ENCODE measurements around the gene PTPRN2.
"Not testable (repeated sequence)": the region's sequence is repeated elsewhere in the genome, so short reads cannot be mapped to it uniquely, and the experiment has no call there.

Gene PTPRN2

DNA sequence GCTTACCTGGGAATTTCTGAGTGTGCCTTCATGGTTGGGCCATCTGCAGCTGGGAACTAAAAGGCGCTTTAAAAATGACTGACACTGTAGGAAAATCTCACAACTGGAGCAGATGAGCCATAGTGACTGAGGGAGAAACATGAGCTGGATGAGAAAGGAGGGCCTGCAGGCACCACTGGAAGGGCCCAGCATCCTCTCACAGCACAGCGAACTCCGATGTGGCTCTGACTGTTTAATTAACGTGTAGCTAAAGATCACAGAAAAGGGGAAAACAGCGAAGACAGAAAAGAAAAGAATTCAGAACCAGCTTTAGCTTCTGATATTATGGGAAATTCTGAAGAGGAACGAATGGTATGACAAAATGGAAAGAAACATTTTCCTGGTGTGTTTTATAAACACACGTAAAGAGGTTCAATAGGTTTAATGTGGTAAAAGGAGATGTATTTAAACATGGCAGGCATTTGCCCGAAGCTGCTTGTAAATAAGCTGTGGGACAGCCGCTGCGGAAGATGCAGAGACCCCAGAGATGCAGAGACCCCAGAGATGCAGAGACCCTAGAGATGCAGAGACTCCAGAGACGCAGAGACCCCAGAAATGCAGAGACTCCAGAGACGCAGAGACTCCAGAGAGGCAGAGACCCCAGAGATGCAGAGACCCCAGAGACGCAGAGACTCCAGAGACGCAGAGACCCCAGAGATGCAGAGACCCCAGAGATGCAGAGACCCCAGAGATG, 534.3 kb downstream of the PTPRN2 start:
- no peak for DNase-seq

DNA sequence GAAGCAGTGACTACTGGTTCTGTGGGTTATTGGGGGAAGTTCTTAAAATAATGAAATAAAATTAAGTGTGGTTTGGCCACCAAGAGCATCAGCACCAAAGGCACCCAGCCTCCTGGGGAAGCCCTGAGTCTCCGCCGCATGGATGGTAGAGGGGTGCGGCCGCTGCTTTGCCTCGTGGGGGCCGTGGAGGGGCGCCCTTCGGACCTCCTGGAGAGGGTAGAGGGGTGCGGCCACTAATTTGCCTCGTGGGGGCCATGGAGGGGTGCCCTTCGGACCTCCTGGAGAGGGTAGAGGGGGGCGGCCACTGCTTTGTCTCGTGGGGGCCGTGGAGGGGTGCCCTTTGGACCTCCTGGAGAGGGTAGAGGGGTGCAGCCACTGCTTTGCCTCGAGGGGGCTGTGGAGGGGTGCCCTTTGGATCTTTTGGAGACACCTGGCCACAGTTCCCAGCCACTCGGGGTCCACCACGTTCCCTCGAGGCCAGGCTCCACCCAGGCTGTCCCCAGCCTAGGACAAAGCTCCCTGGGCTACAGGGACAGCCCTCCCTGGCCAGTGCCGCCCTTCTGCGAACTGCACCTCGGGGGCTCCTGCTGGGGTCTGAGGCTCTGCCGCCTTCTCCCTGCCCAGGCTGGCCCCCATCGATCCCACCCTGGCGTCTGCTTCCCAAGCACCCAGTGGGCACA, 535.1 kb downstream of the PTPRN2 start:
- no peak for DNase-seq

DNA sequence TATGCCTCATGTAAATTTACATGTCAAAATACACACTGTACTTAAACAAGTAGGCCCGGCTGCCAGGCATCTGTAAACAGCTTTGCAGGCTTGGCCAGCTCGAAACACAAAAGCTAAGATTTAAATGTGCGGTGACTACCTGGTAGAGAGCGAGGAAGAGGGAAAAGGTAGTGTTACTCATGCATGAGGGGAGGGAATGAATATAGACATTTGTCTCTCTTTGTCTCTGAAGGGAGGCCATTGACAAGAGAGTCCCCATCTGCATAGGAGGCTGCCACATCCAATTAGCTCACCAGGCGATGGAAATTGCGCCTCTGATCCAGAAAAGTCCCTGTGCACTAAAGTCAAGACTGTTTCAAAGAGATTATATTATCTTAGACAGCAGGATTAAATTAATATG, 535.8 kb downstream of the PTPRN2 start:
- DNase-seq: no peak

DNA sequence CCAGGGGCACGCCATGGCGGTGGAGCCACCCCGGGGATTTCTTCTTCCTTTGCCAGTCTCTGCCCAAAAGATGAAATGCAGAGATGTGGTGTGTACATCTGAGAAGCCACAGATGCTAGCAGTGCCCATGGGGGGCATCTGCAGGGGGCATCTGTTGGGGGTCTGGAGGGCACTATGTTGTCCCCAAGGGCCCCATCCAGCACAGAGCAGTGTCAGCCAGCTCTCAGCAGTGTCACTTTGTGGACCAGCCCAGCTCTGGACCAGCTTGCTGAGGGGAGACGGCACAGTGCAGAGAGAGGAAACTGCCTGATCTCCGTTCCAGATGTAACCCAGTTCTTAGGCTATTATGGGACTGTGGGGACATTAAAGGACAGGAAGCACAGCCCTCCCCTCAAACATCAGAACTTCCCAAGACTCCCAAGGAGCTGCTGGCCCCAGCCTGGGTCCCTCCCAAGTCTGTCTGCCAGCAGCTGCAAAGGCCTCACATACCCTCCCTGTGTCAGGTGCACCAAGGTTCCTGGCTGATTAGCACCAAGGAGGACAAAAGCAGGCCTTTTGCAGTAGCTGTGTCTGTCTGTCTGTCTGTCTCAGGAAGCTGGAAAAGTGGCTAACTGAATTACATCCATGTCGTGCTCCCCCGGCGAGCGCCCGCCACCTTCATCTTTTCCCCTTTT, 536.5 kb downstream of the PTPRN2 start:
- DNase-seq: no peak

DNA sequence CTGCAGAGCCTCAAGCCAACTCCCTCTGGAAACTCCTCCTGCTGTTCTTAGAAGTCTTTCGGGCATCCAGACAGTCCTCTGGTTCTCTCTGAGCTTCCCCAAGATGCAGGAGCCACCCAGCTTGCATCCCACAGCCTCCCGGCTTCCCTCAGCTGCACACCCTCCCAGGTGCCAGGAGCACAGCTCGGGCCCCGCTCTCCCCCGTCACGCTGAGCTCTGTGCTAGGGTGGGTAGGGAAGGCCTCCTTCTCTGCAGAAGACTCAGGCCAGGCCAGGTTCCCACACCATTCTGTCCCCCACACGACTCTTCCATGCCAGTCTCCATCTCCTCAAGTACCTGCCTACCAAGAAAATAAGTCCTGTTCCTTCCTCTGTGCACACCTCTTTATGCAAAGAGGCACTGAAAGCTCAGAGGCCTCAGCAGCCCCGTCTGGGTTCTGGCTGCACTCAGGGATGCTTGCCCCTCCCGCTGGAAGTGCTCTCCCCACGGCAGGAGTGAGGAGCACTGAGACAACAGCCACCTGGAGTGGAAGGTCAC, 537.1 kb downstream of the PTPRN2 start:
- DNase-seq: no peak

DNA sequence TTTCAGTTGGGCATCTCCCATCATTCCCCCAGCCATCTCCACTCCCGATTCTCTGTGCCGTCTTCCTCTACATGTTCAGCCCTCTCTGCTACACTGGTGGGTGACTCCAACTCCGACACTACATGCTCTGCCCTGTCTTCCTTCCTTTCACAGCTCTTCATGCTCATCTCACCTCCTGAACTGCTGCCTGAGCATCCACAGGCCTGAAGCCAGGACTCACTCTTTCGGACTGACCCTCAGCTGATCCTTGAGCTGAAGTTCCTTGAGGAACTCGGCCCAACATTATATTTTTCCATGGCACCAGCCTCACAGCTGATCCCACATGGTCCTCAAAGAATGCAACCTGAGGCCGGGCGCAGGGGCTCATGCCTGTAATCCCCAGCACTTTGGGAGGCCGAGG, 538.4 kb downstream of the PTPRN2 start:
- no peak for DNase-seq

DNA sequence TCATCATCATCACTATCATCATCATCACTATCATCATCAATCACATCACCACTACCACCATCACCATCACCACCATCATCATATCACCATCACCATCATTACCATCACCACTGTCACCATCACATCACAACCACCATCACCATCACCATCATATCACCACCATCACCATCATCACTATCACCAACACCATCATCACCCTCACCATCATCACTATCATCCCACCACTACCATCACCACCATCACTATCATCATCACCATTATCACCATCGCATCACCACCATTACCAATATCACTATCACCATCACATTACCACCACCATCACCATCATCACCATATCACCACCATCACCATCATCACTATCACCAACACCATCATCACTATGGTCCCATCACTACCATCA, 539.1 kb downstream of the PTPRN2 start:
- no peak for DNase-seq

DNA sequence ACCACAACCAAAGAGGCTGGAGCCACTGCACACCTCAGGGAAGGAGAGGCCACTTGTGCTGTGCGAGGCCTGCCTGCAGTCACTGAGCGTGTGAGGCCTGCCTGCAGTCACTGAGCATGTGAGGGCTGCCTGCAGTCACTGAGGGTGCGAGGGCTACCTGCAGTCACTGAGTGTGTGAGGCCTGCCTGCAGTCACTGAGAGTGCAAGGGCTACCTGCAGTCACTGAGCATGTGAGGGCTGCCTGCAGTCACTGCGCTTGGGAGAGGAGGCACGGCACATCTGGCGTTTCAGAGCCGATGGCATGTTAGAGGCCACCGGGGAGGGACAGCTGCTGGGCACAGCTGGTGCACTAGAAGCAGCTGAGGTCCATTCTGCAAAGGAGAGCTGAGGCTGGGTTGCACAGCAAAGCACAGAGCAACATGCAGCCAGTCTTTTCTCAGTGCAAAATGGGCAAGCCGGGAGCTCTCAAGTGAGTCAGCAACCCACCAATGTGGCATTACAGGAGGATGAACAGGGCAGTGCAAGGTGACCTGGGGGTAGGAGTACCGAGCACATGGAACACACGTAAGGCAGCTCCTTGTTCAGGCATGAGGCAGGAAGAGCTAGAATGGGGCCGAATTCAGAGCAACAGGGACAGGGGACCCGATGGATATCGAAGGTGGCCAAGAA, 540.1 kb downstream of the PTPRN2 start:
- no peak for DNase-seq

DNA sequence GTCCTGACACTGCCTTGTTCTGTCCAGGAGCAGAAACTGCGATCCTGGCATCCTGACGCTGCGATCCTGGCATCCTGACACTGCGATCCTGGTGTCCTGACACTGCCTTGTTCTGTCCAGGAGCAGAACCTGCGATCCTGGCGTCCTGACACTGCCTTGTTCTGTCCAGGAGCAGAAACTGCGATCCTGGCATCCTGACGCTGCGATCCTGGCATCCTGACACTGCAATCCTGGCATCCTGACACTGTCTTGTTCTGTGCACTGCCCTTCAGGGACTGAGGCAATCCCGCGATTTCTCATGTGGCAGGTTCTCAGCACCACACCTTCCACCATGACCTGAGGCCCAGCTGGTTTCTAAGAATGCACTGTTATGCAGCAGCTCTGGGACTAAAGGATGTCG, 541.4 kb downstream of the PTPRN2 start:
- not testable (repeated sequence) for DNase-seq

DNA sequence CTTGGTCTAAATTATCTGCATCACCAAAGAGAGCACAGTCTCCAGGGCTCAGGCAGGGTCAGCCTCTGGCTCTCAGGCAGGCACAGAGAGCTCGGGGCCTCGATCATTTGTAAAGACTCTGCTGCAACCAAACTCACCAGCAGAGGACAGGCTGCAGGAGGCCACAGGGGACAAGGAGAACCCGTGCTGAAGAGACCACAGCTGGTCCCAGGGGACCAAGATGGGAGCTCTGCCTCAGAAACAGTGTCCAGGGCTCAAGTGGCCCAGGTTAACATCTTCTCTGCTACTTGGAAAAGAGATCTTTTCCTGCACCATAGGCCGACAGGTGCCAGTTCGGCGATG, 543.2 kb downstream of the PTPRN2 start:
- no peak for DNase-seq

DNA sequence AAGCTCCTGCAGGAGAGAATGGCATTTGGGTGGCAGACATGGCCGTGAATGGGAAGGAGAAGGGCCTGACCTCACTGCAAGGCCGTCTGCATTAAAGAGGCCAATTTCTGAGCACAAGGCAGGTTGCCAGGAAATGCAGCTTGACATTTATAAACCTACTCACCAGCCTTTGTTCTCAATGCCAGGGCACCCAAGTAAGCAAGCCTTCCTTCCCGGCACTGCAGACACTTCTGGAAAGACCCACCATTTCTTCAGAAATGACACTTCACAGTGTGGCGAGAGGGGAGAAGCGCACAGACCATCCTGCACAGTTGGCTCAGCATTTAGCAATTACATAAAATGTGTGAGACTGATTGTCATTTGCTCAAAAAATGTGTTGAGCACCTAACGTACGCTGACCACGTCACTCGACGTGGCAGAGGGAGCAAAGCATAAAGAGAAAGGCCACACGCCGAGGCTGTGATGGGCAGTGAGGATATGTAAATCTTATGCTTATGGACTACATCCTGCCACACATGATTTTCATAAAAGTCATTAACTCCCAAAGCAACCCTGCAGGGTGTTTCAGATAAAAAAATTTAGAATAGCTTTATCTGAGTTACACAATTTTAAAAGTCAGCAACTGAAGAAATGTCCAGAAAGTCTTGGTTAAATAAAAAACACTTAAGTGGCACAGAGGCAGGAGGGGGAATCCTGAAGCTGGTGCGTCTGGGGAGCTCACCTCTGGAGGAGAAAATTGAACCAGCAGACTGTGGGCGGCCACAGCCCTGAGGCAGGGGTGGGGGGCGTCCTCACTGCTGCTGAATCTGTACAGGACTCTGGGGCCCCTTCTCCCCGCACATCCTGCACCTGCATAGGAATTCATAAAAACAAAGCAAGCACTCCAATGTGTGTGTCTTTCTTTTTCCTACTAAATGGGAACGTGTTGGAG, 543.8 kb downstream of the PTPRN2 start:
- DNase-seq: peak; percentile 83

DNA sequence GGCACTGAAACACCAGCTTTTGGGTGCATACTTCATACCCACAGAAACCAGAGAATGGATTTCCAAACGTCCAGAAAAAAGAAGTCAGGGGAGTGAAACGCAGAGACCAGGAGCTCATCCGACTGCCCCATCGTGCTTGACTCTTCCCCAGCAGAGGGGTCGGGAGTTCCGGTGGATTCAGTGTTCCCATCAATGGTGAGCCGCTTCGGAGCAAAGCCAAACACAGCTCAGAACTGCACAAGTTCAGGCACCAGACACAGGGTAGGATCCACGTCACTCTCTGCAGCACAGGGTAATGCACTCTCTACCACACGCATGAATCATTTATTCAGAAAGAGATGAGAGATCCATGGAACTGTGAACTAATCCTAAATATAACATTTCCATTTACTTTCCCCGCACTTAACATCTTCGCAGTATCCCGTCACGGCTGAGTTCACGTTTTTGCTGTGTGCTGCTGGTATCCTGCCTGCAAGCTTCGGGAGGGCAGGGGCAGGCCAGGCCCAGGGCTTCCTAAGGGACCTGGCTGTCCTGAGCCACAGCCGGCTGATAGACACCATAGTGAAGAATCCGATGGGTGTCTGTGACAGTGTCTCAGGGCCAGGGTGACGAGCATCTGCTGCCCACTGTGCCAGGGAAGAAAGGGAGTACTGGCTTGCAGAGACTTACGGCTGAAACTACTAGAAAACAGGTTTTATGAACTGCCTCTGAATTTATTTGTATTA, 545.3 kb downstream of the PTPRN2 start:
- peak; percentile 25 for DNase-seq

DNA sequence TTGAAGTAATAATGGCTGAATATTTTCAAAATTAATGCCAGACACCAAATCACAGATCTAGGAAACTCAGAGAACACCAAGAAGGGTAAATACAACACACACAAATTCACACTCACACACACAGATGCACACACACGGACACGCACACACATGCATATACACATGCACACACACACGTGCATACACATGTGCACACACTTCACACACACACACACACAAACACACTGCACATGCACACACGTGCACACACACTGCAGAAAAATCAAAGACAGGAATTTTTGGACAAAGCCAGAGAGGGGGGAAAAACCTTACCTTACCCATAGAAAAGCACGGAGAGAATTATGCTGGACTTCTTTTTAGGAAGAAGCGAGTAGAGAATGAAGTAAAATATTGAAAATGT, 547.4 kb downstream of the PTPRN2 start:
- no peak for DNase-seq

DNA sequence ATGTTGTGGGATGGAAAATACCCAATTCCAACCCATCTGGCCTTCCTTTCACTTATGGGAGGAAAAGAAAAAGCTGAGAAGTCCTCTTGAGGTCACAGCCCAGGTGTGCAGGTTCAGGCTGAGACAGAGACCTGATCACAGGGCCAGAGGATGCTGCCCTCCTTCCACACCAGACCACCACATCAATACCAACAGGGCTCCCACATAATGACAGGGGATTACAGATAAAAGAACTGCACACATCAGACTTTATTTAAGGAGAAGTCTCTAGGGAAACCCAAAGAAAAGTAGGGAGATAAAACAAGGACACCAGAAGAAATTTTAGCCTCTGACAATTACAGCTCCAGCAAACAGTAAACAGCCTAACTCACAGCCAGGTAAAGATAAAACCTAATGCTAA, 548.4 kb downstream of the PTPRN2 start:
- DNase-seq: no peak

DNA sequence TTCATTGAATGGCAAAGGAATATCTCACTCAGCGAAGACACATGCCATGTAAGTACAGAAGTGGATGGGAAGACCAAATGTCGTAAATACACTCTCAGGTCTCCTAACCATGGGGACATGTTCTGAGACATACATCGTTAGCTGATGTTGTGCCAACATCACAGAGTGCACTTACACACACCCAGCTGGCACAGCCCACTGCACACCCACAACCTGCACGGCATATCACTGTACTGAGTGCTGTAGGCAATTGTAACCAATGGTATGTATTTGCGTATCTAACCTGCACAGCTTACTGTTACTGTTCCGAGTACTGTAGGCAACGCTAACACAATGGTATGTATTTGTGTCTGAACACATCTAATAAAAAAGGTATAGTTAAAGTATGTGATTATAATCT, 550.4 kb downstream of the PTPRN2 start:
- DNase-seq: no peak

DNA sequence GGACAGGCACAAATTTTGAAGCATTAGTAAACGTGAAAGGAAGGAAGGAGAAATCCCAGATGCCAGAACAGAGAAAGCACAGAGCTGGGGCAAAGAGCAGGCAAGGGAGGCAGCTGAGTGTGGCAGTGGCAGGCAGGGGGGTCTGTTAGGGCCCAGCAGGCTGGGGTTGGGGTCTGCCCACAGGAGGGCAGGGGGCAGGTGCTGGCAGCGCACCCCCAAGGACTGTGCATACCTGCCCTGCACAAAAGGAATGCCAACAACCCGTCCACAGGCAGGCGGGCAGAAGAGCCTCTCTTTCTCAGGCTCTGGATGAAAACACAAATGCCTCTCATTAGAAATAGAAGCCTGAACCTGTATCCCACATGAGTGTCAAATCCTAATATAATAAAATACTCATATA, 552.3 kb downstream of the PTPRN2 start:
- no peak for DNase-seq

DNA sequence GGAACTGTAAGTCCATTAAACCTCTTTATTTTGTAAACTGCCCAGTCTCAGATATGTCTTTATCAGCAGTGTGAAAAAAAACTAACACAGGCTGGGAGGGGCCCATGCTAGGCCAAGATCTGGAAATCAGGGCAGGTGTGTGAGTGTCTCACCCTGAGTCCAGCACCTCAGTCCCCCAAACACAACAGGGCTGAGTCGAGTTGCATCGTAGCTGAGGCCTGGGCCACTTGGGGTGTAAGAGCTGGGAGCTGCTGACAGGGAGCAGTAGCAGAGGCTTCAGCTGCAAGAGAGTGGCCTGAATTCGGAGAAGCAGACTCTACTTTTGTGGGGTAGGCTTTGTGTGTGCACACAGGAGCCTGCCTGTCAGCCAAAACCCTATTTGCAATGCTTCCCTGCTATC, 553.1 kb downstream of the PTPRN2 start:
- no peak for DNase-seq

DNA sequence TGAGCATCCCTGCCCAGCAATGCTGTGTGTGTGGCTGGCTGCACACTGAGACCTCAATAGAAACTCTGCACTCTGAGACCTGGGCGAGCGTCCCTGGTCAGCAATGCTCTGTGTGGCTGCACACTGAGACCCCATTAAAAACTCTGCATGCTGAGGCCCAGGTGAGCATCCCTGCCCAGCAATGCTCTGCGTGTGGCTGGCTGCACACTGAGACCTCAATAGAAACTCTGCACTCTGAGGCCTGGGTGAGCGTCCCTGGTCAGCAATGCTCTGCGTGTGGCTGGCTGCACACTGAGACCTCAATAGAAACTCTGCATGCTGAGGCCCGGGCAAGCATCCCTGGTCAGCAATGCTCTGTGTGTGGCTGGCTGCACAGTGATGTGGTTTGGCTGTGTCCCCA, 553.7 kb downstream of the PTPRN2 start:
- not testable (repeated sequence) for DNase-seq

DNA sequence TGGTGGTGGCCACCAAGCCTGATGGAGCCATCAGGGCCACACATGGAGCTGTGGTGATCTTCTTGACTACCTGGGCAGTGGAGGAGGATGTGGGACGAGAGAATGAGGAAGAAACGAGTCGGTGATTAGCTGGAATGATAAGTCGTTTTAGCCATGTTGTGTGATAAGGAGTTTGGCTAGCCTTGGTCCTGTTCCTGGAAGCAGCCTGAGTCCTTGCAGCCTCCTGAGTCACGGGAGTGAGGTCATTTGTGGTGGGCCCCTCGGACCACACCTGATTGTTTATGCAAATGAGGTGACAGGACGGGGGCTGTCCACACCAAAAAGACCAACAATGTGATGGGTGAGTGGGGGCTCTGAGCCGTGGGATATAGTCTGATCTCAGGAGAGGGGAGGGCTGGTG, 554.4 kb downstream of the PTPRN2 start:
- DNase-seq: no peak

DNA sequence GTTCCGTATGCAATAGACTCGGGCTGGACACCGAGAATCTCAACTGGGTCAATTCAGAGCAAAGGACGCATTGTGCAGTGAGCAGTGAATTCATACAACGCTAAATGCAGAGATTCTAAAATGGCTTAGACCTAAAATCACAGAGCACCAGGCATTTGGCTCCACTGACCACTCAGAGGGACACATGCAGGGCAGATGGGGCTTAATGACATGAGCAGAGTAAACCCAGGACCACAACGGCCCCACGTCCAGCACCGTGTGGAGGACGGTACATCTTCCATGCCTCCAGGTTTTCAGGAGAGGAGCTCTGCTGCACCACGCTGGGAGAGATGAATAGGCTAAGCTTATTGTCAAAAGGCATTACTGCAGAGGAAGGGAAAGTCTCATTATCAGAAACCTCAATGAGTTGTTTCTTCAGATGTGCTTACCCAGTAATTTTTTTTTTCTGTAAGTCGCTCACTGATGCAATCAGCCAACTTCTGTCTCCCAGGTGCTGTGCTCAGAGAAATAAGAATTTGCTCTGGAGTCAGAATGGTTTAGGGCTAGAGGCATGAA, 555.0 kb downstream of the PTPRN2 start:
- DNase-seq: no peak

DNA sequence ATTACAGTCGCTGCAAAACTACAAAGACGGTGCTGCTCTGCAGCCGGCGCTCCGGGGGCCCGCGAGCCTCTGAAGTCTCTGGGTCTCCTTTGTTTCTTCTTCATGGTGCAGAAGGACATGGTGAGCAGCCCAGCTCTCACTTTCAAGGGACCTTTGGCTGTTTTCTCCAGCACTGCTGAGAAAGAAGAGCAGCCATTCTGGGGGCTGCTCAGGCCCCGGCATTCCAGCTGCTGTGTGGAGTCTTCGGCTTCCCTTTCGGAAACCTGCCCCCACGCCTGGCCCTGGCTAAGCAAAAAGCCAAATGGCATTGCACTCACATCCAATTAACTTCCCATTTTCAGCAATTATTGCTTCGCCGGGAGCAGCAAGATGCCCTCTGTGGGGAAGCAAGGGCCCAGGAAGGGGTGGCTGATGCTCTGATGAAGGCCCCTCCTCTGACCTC, 555.7 kb downstream of the PTPRN2 start:
- DNase-seq: no peak
